ENCODE measurements around the gene FAM50A.

FAM50A gene

GRCh38 chrX:154466907-154467306 is 23.0 kb downstream of the FAM50A start:
- DNase-seq: no peak

DNA sequence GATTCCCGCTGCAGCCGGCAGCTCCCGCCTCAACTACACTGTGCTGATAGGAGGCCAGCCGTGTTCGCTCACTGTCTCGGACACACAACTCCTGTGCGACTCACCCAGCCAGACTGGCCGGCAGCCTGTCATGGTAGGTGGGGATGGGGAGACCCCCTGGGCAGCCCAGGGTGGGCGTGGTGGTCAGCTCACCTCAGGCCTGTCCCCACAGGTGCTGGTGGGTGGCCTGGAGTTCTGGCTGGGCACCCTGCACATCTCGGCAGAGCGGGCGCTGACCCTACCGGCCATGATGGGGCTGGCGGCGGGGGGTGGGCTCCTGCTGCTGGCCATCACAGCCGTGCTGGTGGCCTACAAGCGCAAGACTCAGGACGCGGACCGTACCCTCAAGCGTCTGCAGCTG is 23.6 kb downstream of the FAM50A start:
- no peak for DNase-seq

DNA sequence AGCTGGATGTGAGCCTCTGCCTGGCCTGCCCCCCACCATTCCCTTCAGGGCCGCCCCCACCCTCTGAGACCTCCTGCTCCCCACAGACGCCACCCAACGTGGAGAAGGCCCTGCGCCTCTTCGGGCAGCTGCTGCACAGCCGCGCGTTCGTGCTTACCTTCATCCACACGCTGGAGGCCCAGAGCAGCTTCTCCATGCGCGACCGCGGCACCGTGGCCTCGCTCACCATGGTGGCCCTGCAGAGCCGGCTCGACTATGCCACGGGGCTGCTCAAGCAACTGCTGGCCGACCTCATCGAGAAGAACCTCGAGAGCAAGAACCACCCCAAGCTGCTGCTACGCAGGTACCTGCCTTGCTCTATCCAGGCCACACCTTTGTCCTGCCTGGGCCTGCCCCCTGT is 24.3 kb downstream of the FAM50A start:
- no peak for DNase-seq

DNA sequence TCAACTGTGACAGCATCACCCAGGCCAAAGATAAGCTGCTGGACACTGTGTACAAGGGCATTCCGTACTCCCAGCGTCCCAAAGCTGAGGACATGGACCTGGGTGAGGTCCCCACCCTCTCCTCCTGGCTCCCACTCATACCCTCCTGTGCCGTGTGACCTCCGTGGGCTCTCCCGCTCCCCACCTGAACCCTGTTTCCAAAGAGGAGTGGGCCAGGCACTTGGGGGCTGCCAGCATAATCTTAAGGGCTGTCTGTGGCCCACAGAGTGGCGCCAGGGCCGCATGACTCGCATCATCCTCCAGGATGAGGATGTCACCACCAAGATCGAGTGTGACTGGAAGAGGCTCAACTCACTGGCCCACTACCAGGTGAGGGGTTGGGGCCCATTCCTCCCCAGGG is 25.2 kb downstream of the FAM50A start:
- no peak for DNase-seq

DNA sequence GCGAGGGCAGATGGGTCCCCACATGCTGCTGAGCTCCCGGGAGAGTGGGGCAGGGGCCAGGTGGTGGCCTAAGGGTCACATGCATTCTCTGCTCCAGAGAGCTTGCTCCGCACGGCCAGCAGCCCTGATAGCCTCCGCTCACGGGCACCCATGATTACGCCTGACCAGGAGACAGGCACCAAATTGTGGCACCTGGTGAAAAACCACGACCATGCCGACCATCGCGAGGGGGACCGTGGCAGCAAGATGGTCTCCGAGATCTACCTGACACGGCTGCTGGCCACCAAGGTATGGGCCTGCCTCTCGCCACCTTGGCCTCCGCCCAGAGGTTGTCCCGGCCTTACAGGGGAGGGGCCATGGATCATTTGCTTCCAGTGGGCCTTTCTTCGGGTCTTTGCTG is 25.9 kb downstream of the FAM50A start:
- no peak for DNase-seq

DNA sequence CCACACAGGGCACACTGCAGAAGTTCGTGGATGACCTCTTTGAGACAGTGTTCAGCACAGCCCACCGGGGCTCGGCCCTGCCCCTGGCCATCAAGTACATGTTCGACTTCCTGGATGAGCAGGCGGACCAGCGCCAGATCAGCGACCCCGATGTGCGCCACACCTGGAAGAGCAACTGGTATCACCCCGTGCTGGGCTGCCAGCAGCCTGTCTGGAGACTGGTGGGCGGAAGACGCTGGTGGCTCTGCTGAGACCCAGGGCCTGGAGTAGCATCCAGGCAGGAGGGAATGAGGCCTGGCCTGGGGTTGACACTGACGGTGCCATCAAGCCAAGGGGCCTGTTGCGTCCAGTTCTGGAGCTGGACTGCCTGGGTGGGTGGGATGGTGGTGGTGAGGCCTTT is 26.5 kb downstream of the FAM50A start:
- no peak for DNase-seq

- no peak for DNase-seq
Observed at GRCh38 chrX:154470914-154471568, 27.1 kb downstream of the FAM50A start.

DNA sequence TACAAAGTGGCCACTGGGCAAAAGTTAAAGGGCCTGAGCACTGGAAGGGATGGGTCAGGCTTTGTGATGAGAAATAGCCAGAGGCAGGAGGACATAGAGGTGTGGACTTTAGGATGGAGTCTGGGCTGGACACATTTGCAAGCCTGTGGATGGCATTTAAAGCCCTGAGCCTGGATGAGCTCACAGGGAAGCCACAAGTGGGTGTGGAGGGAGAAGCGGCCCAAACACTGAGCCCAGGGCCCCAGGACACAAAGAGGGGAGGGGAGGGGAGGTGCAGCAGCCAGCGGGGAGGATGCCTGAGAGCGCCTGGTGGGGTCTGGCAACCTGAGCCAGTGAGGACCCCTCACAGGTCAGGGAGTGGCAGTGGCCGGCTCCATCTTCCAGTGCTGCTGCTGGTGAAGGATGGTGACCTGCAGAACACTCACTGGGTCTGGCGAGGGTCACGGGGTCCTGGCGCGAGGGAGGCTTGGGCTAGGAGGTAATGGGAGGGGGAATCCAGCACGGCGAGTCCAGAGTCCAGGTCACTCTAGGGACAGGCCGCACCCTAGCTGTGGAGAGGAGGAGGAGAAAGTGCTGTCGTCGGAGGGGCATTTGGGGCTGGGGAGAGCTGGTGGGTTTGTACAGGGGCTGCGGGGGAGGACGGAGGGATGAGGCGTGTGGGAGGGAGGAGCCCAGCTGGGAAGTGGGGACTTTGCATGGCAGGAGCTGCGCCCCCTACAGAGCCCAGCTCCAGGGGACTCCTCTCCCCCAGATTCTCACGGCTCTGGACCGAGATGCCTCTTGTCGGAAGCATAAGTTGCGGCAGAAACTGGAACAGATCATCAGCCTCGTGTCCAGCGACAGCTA is 28.1 kb downstream of the FAM50A start:
- no peak for DNase-seq

GRCh38 chrX:154472685-154473632 is 29.0 kb downstream of the FAM50A start:
- no peak for DNase-seq

- no peak for DNase-seq
Observed at GRCh38 chrX:154473683-154474082, 29.7 kb downstream of the FAM50A start.

GRCh38 chrX:154476821-154477220 is 32.9 kb downstream of the FAM50A start:
- no peak for DNase-seq

DNA sequence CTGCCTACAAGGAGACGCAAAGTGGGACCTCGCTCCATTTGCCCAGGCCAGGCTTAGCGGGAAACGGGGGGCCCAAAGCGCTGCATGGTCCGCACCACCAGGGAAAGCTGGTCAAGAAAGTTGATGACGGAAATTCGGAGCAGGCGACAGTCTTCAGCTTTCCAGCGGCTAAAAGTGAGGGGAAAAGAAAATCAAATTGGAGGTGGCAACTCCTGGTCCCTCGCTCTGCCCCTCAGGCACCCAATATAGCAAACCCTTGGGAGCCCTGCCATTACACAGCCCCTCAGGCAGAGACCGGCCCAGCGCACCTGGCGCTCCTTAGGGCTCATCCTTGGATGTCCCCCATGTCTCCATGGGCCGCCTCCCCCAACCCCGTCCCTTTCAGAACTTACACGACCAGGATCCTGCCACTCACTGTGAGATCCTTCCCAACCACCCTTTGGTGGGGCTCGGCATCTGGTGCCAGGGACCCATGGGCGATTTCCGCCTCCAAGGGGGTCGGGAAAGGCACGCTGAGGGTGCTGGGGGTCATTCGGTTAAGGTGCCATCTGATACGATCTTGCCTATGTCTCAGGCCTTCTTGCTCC is 34.0 kb downstream of the FAM50A start:
- no peak for DNase-seq

DNA sequence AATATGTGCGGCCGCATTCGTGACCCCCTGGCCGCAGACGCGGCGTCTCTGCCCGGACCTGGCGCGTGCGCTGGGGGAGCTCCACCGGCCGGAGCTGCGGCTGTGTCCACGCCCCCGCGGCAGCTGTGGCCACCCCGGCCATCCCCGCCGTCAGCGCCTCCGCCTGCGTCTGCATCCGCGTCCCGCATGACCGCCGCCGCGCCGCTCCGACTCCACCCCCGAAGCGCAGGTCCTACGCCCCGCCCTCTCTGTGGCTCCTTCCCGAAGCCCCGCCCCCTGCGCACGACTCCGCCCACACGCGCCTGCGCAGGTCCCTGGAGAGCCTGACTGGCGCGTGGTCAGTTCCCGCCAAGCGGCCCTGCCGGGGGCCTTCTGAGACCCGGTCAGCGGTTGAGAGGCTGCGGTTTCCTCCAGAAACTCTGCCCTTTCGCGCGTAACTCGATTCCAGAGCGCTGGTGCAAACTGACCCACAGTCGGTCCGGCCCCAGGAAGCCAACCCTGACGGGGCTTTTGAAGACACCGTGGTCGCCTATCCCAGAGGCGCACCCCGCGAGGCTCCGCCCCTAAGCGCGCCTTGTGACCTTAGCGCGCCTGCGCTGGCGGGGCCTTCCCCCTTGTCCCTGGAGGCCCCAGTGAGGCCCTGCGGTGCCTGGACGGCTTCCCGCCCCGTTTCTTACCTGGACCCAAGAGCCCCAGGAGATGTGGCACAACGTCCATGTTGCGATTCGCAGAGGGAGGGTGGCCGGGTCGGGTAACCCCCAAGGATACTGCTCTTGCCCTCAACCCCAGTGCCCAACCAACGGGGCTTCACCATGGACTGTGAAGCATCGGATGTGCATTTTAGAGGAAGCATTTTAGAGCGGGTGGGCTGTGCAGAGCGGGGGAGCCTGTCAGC is 35.0 kb downstream of the FAM50A start, which contains the start of gene LAGE3:
Gene LAGE3, minus strand, starts transcription at position 554 of the 895 bp plus-strand sequence. Its CDS starts 366 bp downstream, at position 188.
- peak; percentile 94 to 97 (median 96) for DNase-seq

DNA sequence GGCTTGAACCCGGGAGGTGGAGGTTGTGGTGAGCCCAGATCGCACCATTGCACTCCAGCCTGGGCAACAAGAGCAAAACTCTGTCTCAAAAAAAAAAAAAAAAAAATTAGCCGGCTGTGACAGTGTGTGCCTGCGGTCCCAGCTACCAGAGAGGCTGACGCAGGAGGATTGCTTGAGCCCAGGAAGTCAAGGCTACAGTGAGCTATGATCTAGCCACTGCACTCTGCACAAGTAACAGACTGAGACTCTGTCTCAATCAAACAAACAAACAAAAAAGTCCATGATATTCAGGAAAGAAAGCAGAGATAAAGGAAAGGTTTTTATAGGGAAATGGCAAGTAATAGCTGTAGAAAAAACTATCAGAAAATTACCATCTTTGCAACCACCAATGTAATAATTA is 37.3 kb downstream of the FAM50A start:
- no peak for DNase-seq

GRCh38 chrX:154481911-154482601 is 38.1 kb downstream of the FAM50A start:
- DNase-seq: no peak

DNA sequence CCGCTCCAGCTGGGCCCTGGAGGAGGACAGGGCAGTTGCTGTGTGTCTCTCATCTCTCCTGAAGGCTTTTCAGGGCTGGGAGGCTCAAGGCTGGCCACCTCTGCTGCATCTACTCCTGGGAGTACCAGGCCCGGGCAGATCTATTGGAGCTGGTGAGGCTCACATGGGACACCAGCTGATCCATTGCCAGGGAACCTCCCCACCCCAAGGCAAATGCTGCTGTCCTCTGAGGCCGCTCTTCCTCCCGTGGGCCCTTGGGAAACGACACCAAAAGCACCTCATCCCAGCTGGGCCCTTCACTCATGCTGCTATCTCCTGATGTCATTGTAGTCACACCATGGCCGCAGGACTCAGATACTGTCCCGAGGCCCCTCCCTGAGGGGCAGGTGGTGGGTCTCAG is 38.8 kb downstream of the FAM50A start:
- no peak for DNase-seq

GRCh38 chrX:154483325-154483724 is 39.4 kb downstream of the FAM50A start:
- DNase-seq: no peak

GRCh38 chrX:154484255-154485149 is 40.6 kb downstream of the FAM50A start:
- peak; percentile 46 to 49 (median 49) for DNase-seq

GRCh38 chrX:154485150-154486051 is 41.5 kb downstream of the FAM50A start:
- DNase-seq: no peak
